GM19240 (cell line): ENCODE results near the gene RASL10A.
"Not testable (repeated sequence)": the region's sequence is repeated elsewhere in the genome, so short reads cannot be mapped to it uniquely, and the experiment has no call there.

Experiments
- DNase-seq: peaks from one replicate; pipeline ENCODE4 v3.0.0; 2011; ENCODE audit warnings: low spot score; ENCODE audit not compliant: insufficient read length

Gene RASL10A

DNA sequence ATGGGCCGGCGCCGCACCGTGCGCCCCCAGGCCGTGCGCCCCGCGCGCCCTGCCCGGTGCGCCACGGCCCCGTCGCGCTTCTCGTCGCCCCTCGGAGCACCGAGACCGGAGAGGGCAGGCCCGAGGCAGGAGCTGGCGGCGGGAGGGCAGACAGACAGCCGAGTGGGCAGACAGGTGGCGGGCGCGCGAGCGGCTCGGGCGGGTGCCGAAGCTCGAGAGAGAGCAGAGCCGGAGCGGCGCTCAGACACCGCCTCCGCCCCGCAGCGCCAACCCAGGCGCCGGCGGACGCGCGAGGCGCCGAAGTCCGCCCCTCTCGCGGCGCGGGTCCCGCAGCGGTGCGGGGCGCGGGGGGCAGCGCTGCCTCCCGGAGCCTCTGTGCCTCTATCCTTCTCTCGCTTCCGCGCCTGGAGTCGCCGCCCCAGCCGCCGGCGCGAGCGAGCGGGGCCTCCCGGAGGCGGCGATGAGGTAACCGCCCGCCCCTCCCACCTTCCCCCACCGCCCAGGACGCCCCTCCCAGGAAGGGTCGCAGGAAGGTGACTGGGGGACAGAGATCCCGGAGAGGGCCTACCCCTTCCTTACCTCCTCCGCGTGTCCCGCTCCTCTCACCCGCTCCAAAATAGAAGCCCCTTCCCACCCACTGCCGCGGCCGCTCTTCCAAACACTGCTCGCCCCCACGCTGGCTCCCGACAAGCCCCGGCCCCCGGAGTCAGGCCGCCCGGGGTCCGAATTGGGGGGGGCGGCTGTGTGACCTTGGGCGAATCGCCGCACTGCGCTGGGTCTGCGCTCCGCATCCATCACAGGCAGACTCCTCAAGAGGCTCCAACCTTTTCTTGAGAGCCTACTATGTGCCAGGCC lies at the start of gene RASL10A:
Gene RASL10A, minus strand, starts transcription at position 412 of the 855 bp plus-strand sequence. CDS start 451 bp downstream, outside the sequence.
- no peak for DNase-seq

GRCh38 chr22:29359469-29359868 lies 44.0 kb upstream of the RASL10A start:
- DNase-seq, result no peak

DNA sequence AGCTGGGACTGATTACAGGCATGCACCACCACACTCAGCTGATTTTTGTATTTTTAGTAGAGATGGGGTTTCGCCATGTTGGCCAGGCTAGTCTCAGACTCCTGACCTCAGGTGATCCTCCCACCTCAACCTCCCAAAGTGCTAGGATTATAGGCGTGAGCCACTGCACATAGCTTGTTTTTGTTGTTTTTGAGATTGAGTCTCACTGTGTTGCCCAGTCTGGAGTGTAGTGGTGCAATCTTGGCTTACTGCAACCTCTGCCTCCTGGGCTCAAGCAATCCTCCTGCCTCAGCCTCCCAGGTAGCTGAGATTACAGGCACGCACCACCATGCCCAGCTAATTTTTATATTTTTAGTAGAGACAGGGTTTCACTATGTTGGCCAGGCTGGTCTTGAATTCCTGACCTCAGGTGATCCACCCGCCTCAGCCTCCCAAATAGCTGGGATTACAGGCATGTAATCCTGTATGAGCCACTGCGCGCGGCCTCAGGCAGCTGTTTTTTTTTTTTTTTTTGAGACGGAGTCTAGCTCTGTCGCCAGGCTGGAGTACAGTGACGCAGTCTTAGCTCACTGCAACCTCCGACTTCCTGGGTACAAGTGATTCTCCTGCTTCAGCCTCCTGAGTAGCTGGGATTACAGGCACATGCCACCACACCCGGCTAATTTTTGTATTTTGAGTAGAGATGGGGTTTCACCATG lies 41.8 kb upstream of the RASL10A start:
- DNase-seq, result not testable (repeated sequence)

GRCh38 chr22:29353860-29354259 lies 38.4 kb upstream of the RASL10A start:
- no peak for DNase-seq

GRCh38 chr22:29353286-29353685 lies 37.8 kb upstream of the RASL10A start:
- DNase-seq, result no peak

- DNase-seq, result no peak
Measured at GRCh38 chr22:29352778-29353177, 37.3 kb upstream of the RASL10A start.

DNA sequence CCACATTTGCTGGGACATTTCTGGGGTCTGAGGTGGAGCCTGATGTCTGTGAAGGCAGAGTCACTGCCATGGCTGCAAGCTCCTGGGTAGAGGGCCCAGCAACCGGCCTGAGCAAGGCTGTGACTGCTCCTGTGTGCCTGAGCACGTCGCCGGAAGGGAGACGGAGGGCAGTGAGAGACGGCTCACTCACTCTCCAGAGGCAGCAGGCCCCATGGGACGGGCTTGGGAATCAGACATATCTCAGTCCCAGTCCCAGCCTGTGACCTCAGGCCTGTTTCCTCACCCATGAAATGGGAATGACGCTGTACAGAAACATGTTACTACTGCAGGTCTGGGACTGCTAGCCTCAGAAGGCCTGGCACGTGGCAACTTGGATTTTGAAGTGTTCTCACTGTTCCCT lies 36.4 kb upstream of the RASL10A start:
- DNase-seq, result no peak

- no peak for DNase-seq
Measured at GRCh38 chr22:29351042-29351441, 35.5 kb upstream of the RASL10A start.

GRCh38 chr22:29348956-29349355 lies 33.5 kb upstream of the RASL10A start:
- DNase-seq, result no peak

DNA sequence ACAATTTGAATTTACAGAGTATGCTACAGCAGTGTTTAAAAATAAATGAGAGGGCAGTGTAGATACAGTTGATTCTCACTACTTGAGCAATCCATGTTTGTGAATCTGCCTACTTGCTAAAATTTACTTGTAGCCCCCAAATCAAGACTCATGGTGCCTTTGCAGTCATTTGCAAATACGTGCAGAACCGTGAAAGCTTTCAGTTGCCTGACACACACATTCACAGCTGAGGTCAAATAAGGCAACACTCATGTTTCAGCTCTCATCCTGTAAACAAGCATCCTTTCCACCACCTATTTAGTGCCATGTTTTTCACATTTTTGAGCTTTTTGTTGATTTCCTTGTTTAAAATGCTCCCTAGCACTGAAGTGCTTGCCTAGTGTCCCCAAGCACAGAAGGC lies 32.5 kb upstream of the RASL10A start:
- no peak for DNase-seq

DNA sequence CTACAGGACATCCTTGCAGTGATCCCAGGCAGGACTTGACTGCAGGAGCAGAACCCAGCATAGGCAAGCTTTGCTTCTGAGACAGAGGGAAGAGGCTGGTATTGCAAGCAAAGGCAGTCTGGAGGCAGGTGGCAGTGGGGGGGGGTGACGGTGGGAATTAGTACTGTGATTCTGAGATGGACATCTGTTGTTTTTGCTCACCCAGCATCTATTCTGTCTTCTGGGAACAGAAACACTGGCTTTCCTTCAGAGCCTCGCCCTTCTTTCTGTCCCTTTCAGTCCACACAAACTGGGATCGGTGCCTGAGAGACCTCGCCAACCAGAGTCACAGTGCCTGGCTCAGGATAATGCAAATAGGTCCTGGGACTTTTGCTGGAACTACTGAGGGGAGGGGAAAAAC lies 31.2 kb upstream of the RASL10A start:
- no peak for DNase-seq

DNA sequence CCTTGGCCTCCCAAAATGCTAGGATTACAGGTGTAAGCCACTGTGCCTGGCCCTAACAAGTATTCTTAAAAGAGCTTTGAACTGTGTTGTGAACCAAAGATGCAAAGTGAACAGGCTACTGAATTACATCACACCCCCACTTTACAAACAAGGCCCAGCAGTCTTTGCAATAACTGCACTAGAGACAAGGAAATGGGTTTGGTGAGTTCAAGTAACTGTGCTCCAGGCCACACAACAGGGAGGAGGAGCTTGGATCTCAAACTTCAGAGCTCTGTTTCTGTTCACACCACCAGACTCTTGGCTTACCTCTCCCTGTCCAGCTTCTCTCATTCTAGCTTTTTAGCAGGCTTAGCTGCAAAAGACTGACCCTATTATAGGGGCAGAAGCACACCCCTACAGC lies 30.4 kb upstream of the RASL10A start:
- DNase-seq, result no peak

DNA sequence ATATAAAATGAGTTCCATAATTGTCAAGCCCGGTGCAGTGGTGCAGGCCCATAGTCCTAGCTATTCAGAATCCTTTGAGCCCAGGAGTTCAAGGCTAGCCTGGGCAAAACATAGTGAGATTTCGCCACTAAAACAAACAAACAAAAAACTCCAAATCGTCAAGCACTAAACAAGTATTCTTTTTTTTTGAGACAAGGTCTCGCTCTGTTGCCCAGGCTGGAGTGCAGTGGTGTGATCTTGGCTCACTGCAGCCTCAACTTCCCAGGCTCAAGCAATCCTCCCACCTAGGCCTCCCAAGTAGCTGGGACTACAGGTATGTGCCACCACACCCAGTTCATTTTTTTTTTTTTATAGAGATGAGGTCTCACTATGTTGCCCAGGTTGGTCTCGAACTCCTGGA lies 29.4 kb upstream of the RASL10A start:
- not testable (repeated sequence) for DNase-seq

- DNase-seq, result no peak
Measured at GRCh38 chr22:29344137-29344536, 28.6 kb upstream of the RASL10A start.

DNA sequence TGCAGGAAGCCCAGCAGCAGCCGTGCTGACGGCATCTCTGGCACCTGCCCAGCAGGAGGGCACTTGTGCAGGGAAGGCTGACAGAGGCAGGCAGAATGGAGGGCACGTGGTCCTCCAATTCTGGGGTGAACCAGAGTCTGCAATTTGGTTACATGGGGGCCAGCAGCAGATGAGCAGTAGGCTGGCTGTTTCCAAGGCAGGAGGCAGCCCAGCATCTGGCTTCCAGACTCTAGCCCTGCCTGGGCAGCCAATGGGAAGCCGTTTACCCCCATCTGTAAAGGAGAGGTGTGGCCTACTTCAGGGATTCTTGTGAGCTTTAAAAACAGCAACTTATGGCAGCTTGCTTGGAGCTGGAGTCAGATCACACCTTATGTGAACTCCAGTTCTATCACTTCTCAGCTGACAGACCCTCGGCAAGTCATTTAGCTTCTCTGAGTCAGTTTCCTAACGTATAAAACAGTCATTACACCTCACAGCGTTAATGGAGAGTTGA lies 27.9 kb upstream of the RASL10A start:
- no peak for DNase-seq

DNA sequence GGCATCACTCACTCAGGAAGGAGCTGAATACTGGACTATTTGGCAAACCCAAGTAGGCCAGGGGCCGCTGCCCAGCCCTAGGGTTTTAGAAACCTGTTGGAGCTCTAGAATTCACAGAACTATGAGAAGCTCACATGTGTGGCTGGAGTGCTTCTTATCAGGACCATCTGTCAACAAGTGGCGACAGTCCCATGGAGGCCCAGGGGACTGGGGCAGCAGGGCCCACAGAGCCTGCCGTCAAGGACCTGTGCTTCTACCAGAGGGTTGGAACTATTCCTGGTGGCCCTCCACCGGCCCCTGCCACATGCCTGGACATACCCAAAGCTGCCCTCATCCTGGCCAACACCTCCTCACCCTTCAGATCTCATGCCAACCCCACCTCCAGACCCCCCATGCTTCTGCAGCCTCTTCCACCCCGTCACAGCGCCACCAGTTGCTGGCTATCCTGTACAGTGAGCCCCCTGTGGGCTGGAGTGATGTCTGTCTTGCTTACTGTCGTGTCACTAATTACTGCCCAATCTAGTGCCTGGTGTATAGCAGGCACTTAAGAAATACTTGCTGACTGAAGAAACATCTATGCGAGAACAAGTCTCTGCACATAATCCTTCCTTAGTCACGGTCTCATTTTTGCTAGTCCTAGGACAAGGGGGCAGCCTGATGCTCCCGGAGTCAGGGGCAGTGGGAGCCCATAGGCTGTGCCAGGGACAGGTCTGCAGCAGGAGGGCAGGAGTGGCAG lies 27.2 kb upstream of the RASL10A start:
- no peak for DNase-seq

DNA sequence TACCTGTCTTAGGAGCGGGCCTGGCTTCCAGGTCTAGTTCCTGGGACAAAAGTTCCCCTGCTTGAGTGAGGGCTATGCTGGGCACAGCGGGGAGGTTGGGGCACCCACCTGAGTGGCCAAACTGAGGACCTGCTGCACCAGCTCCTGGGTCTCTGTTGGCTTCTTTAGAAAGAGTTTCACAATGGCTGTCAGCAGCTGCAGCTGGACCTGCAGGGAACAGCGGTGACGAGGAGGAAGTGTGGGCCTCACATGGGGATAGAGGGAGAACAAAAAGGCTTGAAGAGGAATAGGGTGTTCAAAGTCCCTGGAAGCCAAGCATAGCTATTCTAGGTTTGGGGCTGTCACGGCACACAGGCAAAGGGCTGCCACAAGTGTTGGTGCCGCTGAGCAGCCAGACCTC lies 26.7 kb upstream of the RASL10A start:
- no peak for DNase-seq

- no peak for DNase-seq
Measured at GRCh38 chr22:29341849-29342127, 26.3 kb upstream of the RASL10A start.

DNA sequence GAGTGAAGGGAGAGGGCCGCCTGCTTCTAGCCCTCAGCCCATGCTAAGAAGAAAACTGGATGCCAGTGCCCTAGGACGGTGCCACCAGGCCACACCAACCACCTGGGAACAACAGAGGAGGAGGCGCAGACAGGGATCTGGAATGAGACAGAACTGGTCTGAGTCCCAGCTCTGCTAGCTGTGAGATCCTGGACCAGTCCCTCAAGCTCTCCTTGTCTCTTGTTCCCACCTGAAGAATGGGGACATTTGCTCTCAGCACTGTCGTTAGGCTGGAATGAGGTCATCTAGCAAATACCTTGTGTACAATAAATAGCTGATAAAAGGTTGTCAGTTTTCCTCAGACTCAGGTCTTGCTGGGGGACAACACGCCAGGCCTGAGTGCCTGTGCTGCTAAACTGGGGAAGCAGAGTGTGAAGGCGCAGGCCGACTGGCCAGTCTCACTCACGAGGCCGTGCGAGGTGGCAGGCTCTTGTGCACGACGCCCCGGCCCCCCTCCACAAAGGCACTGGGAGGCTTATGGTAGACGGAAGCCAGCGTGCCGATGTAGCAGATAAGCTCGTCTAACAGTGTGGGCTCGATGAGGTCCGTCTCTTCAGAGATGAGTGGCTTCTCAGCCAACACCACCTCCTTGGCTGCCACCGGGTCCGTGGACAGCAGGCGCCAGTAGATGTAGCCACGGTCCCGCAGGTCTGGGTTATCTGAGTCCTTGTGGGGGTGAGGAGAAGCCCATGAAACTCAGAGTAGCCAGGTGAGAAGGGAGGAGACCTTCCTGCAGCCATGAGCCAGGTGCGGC lies 25.8 kb upstream of the RASL10A start:
- no peak for DNase-seq

GRCh38 chr22:29340566-29340965 lies 25.1 kb upstream of the RASL10A start:
- no peak for DNase-seq
